Small intestine (tissue), 7 donors: ENCODE measurements around the gene LRRC3C. TPM values are rescaled to one million over a fixed set of nuclear protein-coding genes. Genes with fewer than 3 reads are reported as not detected.

Experiments used
- DNase-seq, 2 donors: peaks; one replicate each; pipeline versions ENCODE4 v3.0.0 to v3.0.0-alpha.2; 2013
- FAIRE-seq: peaks from 2 replicates; lab custom pipeline; 2012; peaks lifted over from hg19 to GRCh38; lab: Jason Lieb, UNC
- H3K27ac ChIP-seq, 3 donors: one replicate each; pipeline ENCODE4 v1.5.1; 2013; ENCODE audit warnings: low read length in 2 of 3, mild to moderate bottlenecking in 2 of 3, control low read depth in 1 of 3, inconsistent platforms in 1 of 3, low read depth in 1 of 3, moderate library complexity in 1 of 3
- H3K27me3 ChIP-seq, 3 donors: one replicate each; pipeline ENCODE4 v1.6.1; 2013; ENCODE audit warnings: low read length in 3 of 3, inconsistent platforms in 1 of 3; ENCODE audit not compliant: control insufficient read depth in 3 of 3, insufficient read depth in 3 of 3
- H3K36me3 ChIP-seq, 3 donors: one replicate each; pipeline ENCODE4 v1.6.1; 2013; ENCODE audit warnings: low read length in 3 of 3, inconsistent platforms in 1 of 3, low read depth in 1 of 3, mild to moderate bottlenecking in 1 of 3, moderate library complexity in 1 of 3; ENCODE audit not compliant: control insufficient read depth in 3 of 3, insufficient read depth in 2 of 3
- H3K4me1 ChIP-seq, 3 donors: one replicate each; pipeline ENCODE4 v1.6.1; 2013; ENCODE audit warnings: low read length in 2 of 3, inconsistent platforms in 1 of 3, low read depth in 1 of 3, mild to moderate bottlenecking in 1 of 3, moderate library complexity in 1 of 3; ENCODE audit not compliant: control insufficient read depth in 3 of 3, insufficient read depth in 2 of 3
- H3K4me3 ChIP-seq, 3 donors: one replicate each; pipeline ENCODE4 v1.5.1; 2013; ENCODE audit warnings: low read length in 3 of 3, control low read depth in 1 of 3, inconsistent platforms in 1 of 3, low read depth in 1 of 3, mild to moderate bottlenecking in 1 of 3, moderate library complexity in 1 of 3
- H3K9me3 ChIP-seq, 2 donors: one replicate each; pipeline ENCODE4 v1.6.1; 2013; ENCODE audit warnings: low read depth in 1 of 2, low read length in 1 of 2; ENCODE audit not compliant: control insufficient read depth in 2 of 2, insufficient read depth in 1 of 2
- WGBS, 3 donors: extraction: QIAGEN DNeasy Blood & Tissue Kit; methylation state at CpG; one replicate each; pipeline ENCODE4 v1.1.7; 2013; 5-methylcytosine and 5-hydroxymethylcytosine counted together
- polyA plus RNA-seq, 4 donors: library from polyadenylated mRNA; stranded (reverse) in 3 of 4; unstranded in 1 of 4; fragments of 200-250 nt in 3 of 4; fragments of 120-200 nt in 1 of 4; gene quantifications; one replicate each; pipeline versions ENCODE4 v1.2.1 to v1.2.3, GENCODE V29; 2013
- donor health status: healthy with polysubstance abuse.
- donor health status: control.
- donor health status: control.
- donor health status: Bipolar disorder and iron deficiency.
- donor health status: healthy.

LRRC3C gene
- polyA plus RNA-seq, 4 donors = 0.10 TPM; not detected in 3

DNA sequence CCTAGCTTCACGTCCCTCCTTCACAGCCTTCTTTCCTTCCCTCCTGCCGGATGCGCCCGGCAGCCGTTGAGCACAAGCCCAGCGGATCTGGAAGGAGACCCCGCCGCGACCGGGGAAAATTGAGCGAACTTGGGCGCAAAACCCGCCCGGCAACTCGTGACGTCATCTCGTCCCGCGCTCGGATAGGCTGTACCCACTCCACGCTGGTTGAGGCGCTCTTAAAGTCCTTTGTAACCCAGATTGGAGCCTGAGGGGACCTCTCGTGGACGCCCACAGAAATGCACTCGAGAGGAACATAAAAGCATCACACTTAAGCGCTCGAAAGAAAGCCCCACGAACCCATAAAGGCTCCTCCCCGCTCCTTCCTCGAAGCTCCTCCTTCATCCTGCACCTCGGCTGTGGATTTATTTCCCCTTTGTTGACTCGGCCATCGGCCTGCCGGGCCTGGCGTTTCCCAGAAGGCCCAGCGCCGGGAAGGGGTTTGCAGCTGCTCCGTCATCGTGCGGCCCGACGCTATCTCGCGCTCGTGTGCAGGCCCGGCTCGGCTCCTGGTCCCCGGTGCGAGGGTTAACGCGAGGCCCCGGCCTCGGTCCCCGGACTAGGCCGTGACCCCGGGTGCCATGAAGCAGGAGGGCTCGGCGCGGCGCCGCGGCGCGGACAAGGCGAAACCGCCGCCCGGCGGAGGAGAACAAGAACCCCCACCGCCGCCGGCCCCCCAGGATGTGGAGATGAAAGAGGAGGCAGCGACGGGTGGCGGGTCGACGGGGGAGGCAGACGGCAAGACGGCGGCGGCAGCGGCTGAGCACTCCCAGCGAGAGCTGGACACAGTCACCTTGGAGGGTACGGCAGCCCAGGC is 53.0 kb downstream of the LRRC3C start, which contains the start of gene PSMD3:
Gene PSMD3, plus strand, starts transcription at position 457 of the 856 bp plus-strand sequence. Its CDS starts 164 bp downstream, at position 621.
- Histone ChIP-seq H3K4me1 (peaks cover 0 to 8% (median 8%) of the 10 kb centered on the region in 3 donors), H3K9me3 (no peaks in the 10 kb centered on the region), H3K27ac (peak within 1 kb of the TSS; percentile 74 to 96 (median 91)), H3K27me3 (peaks cover 0 to 4% (median 0%) of the 10 kb centered on the region in 3 donors), H3K4me3 (peak within 1 kb of the TSS; percentile 87 to 94 (median 93)), H3K36me3 (peaks cover 6 to 22% (median 10%) of the 10 kb centered on the region in 3 donors)
- 0 to 1% (median 0%) methylated on average over 77 to 84 of the region's 84 CpGs for WGBS, 3 donors
- DNase-seq (peak; percentile 100), FAIRE-seq (no peak)

DNA sequence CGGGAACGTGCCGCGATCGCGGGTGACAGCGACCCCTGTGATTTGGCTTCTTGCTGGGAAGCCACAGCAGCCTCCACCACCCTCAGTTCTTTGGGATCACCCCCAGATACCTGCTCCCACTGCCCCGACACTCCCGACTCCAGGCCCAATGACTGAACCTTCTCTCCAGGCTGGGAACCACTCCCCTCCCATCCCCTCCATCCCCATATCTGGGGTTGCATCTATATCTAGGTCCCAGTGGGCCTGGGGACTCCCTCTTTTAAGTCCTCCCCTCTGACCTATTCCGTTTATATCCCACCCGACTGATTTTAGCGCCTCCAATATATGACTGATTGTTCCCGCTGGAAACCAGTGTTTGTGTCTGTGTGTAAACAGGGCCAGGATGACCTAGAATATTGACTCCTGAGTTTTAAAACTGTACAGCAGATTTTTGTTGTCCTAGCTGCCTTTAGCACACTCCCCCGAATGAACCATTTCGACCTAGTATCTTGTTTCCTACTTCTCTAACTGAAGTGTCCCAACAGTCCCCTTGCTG is 53.7 kb downstream of the LRRC3C start:
- WGBS, 3 donors = 0% methylated on average over 9 to 15 of the region's 15 CpGs
- H3K36me3 ChIP-seq = peaks cover 8 to 27% (median 10%) of the 10 kb centered on the region in 3 donors
- H3K9me3 ChIP-seq = no peaks in the 10 kb centered on the region
- H3K27ac ChIP-seq = peak overlapping the region; percentile 74 to 96 (median 91)
- DNase-seq = peak in 1 of 2 donors; percentile 18
- peak overlapping the region; percentile 87 to 94 (median 93) for H3K4me3 ChIP-seq
- peaks cover 0 to 8% (median 8%) of the 10 kb centered on the region in 3 donors for H3K4me1 ChIP-seq
- FAIRE-seq = no peak
- peaks cover 0 to 4% (median 0%) of the 10 kb centered on the region in 3 donors for H3K27me3 ChIP-seq

DNA sequence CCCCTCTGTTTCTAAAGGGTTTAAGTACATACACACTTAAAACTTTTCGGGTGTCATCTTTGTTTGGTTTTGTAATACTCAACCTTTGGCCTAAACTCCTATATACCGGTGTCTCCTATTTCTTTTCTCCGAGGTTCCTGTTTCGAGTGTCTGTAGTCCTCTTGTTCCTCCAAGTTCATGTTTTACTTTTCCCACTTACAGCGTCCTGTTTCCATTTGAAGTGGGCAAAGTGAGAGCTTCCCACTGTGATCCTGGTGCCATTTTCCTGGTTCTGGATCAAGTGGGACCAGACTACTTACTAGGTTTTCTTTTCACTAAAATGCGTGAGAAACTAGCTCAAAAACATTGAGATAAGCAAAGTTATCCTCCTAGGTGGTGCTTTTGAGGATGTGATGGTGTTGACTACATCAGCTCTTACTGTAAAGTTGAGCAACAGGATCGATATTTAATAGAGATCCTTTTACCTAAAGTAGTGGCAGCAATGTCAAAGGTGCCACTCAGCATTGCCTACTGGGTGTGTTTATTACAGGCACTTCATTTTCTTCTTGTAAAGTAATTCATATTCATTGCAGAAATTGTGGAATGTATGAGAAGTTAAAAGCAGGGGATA is 54.3 kb downstream of the LRRC3C start:
- peak overlapping the region; percentile 87 to 94 (median 93) for H3K4me3 ChIP-seq
- FAIRE-seq (no peak), DNase-seq (peak; percentile 24 to 30)
- H3K27me3 ChIP-seq = no peaks in the 10 kb centered on the region
- peak overlapping the region in 2 of 3 donors; percentile 74 to 96 for H3K27ac ChIP-seq
- WGBS, 3 donors = 4 to 13% (median 6%) methylated on average over 7 of the region's 7 CpGs
- H3K9me3 ChIP-seq = no peaks in the 10 kb centered on the region
- H3K4me1 ChIP-seq = peaks cover 0 to 8% (median 8%) of the 10 kb centered on the region in 3 donors
- peaks cover 13 to 33% (median 15%) of the 10 kb centered on the region in 3 donors for H3K36me3 ChIP-seq

DNA sequence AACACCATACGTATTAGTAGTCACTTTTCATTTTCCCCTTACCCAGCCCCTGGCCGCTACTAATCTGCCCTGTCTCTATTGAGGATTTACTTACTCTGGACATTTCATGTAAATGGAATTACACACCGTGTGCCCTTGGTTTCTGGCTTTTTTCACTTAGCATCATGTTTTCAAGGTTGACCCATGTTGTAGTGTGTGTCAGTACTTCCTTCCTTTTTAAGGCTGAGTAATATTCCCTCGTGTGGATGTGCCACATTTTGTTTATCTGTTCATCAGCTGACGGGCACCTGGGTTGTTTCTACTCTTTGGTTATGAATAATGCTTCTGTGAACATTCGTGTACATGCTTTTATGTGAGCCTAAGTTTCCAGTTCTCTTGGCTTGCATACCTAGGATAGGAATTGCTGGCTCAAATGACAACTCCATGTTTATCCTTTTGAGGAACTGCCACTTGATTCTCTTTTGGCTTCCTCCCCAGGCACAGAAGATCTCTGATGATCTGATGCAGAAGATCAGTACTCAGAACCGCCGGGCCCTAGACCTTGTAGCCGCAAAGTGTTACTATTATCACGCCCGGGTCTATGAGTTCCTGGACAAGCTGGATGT is 60.8 kb downstream of the LRRC3C start:
- FAIRE-seq = no peak
- Histone ChIP-seq H3K36me3 (peaks cover 42 to 87% (median 52%) of the 10 kb centered on the region in 3 donors), H3K4me3 (no peak overlapping the region), H3K27me3 (no peaks in the 10 kb centered on the region), H3K27ac (no peak overlapping the region), H3K9me3 (no peaks in the 10 kb centered on the region), H3K4me1 (no peaks in the 10 kb centered on the region)
- DNase-seq = no peak
- 88 to 91% (median 90%) methylated on average over 11 of the region's 11 CpGs for WGBS, 3 donors

DNA sequence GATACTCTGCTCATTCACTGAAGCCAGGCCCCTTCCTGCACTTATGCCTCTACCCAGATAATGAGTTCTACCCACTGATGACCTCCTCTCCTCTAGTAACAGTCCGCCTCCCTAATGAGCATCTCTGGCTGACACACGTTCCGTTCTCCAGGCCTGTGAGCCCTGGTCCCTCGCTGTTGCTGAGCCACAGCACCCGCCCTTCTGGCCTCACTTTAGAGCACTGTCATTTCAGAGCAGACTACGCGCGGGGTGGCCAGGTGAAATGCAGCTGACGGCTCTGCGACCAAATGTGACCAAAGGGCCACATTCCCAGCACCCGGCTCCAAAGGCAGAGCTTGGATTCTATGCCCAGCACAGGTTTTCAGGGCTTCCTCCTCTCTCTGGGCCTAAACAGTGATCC is 66.9 kb downstream of the LRRC3C start:
- FAIRE-seq = no peak
- DNase-seq = no peak
- no peaks in the 10 kb centered on the region for H3K27me3 ChIP-seq
- no peak overlapping the region for H3K4me3 ChIP-seq
- H3K27ac ChIP-seq = no peak overlapping the region
- H3K36me3 ChIP-seq = peaks cover 28 to 87% (median 51%) of the 10 kb centered on the region in 3 donors
- WGBS, 3 donors = 90 to 96% (median 94%) methylated on average over 11 of the region's 11 CpGs
- no peaks in the 10 kb centered on the region for H3K9me3 ChIP-seq
- H3K4me1 ChIP-seq = no peaks in the 10 kb centered on the region

Other genes starting within 250 kb of the LRRC3C start
- 10 to 100 TPM; 20.6 to 41.1 (median 28.6) TPM for gene PGAP3, start 239.7 kb upstream of the LRRC3C start, polyA plus RNA-seq
- gene ERBB2, start 227.7 kb upstream of the LRRC3C start, polyA plus RNA-seq = 100 to 1,000 TPM in 1 of 4 donors, 10 to 100 TPM in 3; 43.0 to 208 (median 69.7) TPM
- gene MIEN1, start 197.2 kb upstream of the LRRC3C start, polyA plus RNA-seq = 100 to 1,000 TPM in 2 of 4 donors, 10 to 100 TPM in 2; 51.5 to 155 (median 114) TPM
- gene GRB7, start 189.8 kb upstream of the LRRC3C start, polyA plus RNA-seq = 10 to 100 TPM; 10.9 to 42.4 (median 13.0) TPM
- gene IKZF3, start 63.4 kb upstream of the LRRC3C start, polyA plus RNA-seq = 1 to 10 TPM in 3 of 4 donors, under 1 TPM in 1; 0.67 to 1.6 (median 1.4) TPM
- not detected for gene ZPBP2, start 59.5 kb upstream of the LRRC3C start, polyA plus RNA-seq
- 100 to 1,000 TPM in 3 of 4 donors, 10 to 100 TPM in 1; 31.9 to 255 (median 165) TPM for gene GSDMB, start 9.1 kb upstream of the LRRC3C start, polyA plus RNA-seq
- gene ORMDL3, start 131 bp upstream of the LRRC3C start, polyA plus RNA-seq = 10 to 100 TPM; 60.7 to 75.3 (median 72.0) TPM
- gene GSDMA, start 35.3 kb downstream of the LRRC3C start, polyA plus RNA-seq = under 1 TPM in 3 of 4 donors, not detected in 1; 0.04 to 0.63 (median 0.54) TPM
- 10 to 100 TPM; 43.6 to 93.6 (median 62.3) TPM for gene PSMD3, start 53.1 kb downstream of the LRRC3C start, polyA plus RNA-seq
- 1 to 10 TPM in 2 of 4 donors, not detected in 2; 2.0 to 2.8 TPM for gene CSF3, start 87.7 kb downstream of the LRRC3C start, polyA plus RNA-seq
- 10 to 100 TPM; 43.0 to 72.0 (median 57.1) TPM for gene MED24, start 126.7 kb downstream of the LRRC3C start, polyA plus RNA-seq
- gene THRA, start 135.2 kb downstream of the LRRC3C start, polyA plus RNA-seq = 10 to 100 TPM; 22.4 to 67.5 (median 43.4) TPM
- 10 to 100 TPM in 2 of 4 donors, 1 to 10 TPM in 2; 2.7 to 25.1 (median 12.1) TPM for gene NR1D1, start 172.9 kb downstream of the LRRC3C start, polyA plus RNA-seq
- 100 to 1,000 TPM in 1 of 4 donors, 10 to 100 TPM in 3; 53.1 to 120 (median 69.3) TPM for gene MSL1, start 194.2 kb downstream of the LRRC3C start, polyA plus RNA-seq
- gene CASC3, start 212.8 kb downstream of the LRRC3C start, polyA plus RNA-seq = 10 to 100 TPM; 24.2 to 55.1 (median 32.8) TPM
- 100 to 1,000 TPM in 1 of 4 donors, 10 to 100 TPM in 3; 24.5 to 121 (median 57.9) TPM for gene RAPGEFL1, start 249.7 kb downstream of the LRRC3C start, polyA plus RNA-seq